GM04504 (cell line): ENCODE data around the gene TMEM255B.
"Not testable (repeated sequence)": the region's sequence is repeated elsewhere in the genome, so short reads cannot be mapped to it uniquely, and the experiment has no call there.

ENCODE experiments used
- DNase-seq: peaks from one replicate; pipeline ENCODE4 v3.0.0-alpha.2; 2012; ENCODE audit warnings: low read depth

TMEM255B gene

DNA sequence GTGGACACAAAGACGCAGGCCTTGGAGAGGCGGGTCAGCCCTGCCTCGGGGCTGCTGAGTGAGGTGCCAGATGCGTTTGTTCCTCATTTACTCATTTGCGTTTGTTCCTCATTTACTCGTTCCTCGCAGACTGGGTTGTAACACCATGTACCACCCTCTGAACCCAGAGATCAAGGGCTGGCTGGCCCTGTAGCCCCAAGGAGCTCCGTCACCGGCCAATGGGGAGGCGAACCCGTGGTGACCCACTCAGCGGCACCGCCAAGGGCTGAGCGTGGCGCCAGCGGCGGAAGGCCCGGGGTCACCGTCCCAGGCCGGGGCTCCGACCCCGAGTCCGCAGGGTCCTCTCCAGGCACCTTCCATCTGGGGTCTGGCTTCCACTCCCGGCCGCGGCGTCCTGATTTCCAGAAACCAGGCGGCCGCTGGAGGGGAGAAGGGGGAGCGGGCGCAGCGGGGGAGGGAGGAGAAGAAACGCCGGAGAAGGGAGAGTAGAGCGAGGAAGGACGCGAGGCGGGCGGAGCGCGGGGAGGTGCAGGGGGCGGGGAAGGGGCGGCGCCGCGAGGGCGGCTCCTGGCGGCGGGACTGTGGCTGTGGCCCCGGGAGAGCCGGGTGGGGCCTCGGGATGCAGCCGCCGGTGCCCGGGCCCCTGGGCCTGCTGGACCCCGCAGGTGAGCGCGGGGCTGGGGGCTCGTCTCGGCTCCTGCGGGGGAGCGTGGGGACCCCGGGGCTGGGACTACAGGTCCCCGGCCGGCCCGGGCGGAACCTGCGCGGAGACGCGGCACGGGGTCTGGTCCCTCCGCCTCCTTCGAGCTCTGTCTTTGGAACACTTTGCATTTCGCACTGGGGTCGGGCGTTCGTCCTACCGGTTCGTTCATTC lies at the start of gene TMEM255B:
TSS of gene TMEM255B (plus strand) at position 576 of the 874 bp plus-strand sequence. CDS start at position 620, 44 bp downstream.
- DNase-seq = peak; percentile 26

DNA sequence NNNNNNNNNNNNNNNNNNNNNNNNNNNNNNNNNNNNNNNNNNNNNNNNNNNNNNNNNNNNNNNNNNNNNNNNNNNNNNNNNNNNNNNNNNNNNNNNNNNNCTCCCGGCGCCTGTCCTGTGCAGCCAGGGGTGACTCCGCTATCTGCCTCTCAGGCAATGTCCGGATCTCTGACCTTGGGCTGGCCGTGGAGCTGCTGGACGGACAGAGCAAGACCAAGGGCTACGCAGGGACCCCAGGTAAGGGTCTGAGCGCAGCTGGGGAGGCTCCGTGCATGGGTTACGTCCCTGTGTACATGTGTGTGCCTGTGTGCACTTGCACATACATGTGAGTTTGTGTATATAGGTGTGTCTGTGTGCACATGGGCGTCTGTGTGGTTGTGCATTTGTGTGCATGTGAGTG lies 36.1 kb upstream of the TMEM255B start:
- DNase-seq = no peak

DNA sequence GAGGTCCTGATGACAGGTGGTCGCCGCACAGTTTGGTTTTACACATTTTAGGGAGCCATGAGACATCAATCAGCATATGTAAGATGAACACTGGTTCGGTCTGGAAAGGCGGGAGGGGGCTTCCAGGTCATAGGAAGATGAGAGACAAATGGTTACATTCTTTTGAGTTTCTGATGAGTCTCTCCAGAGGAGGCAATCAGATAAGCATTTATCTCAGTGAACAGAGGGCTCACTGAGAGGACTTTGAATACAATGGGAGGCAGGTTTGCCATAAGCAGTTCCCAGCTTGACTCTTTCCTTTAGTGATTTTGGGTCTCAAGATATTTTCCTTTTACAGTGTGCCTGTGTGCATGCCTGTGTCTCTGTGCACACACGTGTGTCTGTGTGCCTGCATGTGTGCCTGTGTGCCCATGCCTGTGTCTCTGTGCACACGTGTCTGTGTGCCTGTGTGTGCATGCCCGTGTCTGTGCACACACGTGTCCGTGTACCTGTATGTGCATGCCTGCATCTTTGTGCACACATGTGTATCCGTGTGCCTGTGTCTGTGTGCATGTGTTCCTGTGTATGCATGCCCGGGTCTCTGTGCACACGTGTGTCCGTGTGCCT lies 35.5 kb upstream of the TMEM255B start:
- no peak for DNase-seq

DNA sequence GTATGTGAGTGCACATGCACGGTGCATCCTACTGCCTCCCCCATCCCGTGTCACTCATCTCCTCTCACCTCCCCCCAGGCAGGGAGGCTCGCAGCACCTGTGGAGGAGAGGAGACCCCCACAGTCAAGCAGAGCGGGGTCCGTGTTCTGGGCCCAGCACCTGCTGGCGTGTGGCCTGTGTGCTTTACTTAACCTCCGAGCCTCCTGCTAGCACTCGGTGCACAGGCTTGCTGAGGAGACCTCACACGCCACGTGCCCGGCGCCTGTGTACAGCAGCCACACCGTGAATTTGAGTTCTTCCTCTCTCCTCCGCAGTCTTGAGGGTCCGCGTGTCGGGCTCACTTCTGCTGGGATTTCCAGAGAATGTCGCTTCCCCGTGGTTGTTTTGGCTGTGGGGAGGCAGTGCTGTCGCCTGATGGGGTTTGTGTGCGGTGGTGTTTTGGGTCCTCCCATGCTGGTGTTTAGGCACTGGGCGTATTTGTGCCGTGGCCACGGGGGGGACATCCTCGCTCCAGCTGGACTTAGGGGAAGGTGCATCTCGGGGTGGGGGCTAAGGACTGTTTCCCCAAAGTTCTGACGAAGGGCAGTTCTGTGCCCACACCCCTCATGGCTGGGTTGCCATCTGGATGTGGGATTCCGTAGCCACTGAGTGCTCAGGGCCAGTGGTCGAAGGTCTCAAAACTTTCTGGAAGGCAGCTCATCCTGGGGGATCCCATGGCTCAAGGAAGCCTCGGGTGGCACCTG lies 34.8 kb upstream of the TMEM255B start:
- no peak for DNase-seq

DNA sequence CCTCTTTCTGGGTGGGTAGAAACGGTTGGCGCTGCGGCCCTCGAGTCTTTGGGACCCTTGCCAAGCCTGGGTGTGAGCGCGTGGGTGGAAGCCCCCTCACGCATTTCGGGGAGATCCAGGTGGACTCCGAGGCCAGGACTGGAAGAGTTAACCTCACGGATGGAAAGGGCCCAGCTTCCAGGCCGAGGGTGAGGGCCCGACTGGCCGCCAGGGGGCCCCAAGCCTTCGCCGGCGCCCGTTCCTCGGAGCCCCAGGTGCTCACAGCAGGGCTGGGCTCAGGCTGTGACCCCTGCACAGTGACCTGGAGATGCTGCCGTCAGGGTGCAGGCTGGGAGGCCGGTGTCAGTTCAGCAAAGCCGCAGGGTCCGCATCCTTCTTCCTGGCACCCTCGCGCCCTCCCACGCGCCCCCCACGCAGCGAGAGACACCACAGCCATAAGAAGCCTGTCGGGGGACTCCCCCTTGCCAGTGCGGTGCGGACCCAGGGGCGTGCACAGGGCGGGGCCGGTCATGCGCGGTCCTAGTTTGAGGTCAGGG lies 34.2 kb upstream of the TMEM255B start:
- no peak for DNase-seq

DNA sequence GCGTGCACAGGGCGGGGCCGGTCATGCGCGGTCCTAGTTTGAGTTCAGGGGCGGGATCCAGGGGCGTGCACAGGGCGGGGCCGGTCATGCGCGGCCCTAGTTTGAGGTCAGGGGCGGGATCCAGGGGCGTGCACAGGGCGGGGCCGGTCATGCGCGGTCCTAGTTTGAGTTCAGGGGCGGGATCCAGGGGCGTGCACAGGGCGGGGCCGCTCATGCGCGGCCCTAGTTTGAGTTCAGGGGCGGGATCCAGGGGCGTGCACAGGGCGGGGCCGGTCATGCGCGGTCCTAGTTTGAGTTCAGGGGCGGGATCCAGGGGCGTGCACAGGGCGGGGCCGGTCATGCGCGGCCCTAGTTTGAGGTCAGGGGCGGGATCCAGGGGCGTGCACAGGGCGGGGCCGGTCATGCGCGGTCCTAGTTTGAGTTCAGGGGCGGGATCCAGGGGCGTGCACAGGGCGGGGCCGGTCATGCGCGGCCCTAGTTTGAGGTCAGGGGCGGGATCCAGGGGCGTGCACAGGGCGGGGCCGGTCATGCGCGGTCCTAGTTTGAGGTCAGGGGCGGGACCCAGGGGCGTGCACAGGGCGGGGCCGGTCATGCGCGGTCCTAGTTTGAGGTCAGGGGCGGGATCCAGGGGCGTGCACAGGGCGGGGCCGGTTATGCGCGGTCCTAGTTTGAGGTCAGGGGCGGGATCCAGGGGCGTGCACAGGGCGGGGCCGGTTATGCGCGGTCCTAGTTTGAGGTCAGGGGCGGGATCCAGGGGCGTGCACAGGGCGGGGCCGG lies 33.5 kb upstream of the TMEM255B start:
- not testable (repeated sequence) for DNase-seq

DNA sequence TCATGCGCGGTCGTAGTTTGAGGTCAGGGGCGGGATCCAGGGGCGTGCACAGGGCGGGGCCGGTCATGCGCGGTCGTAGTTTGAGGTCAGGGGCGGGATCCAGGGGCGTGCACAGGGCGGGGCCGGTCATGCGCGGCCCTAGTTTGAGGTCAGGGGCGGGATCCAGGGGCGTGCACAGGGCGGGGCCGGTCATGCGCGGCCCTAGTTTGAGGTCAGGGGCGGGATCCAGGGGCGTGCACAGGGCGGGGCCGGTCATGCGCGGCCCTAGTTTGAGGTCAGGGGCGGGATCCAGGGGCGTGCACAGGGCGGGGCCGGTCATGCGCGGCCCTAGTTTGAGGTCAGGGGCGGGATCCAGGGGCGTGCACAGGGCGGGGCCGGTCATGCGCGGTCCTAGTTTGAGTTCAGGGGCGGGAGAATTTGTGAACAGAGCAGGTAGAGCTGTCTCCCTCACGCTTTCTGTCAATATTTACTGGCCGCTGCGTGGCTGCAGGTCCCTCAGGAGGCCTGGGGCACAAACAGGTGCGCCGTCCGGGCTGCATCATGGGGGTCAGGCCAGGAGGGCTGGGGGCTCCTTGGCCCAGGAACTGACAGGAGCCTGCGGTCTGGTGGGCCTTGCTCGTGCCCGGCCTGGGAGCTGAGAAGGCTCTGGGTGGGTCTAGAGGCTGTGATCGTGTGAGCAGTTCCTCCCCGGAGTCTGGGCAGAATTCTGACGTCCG lies 32.8 kb upstream of the TMEM255B start:
- DNase-seq = not testable (repeated sequence)

DNA sequence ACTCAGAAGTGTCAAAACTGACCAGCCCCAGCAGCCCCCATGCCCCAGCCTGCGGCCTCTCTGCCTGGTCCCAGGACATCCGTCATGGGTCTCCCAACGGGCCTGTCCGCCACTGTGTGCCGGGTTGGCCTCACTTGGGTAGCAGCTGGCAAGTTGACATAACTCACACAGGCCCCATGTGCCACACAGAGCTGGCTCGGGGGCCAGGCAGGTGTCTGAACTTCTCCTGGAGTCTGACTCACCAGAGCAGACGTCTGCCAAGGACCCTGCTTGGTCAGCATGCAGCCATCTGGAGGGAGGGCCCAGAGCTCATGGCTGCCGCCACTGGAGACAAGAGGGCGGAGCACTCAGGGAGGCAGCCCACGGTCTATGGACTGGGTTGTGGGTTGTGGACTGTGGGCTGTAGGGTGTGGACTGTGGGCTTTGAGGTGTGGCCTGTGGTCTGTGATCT lies 32.0 kb upstream of the TMEM255B start:
- no peak for DNase-seq

DNA sequence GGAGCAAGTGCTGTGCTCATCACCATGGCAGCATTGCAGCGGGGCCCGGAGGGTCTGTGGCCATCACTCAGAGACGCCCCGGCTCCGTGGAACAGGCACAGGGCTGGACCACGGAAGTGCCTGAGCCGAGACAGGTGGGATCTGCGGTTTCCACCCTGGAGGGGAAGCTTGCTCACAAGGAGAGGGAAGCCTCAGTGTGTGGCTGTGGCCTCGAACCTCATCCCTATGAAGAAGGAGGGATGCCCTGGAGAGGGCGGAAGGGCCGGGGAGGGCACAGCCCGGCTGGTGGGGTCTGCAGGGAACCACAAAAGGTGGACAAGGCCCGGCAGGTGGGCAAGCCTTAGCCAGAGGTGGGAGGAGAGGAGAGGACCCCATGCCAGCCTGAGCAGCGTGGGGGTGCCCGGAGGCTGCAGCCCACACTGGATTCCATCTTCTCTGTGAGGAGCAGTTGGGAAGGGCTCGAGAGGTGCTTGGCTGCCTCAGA lies 30.4 kb upstream of the TMEM255B start:
- no peak for DNase-seq

DNA sequence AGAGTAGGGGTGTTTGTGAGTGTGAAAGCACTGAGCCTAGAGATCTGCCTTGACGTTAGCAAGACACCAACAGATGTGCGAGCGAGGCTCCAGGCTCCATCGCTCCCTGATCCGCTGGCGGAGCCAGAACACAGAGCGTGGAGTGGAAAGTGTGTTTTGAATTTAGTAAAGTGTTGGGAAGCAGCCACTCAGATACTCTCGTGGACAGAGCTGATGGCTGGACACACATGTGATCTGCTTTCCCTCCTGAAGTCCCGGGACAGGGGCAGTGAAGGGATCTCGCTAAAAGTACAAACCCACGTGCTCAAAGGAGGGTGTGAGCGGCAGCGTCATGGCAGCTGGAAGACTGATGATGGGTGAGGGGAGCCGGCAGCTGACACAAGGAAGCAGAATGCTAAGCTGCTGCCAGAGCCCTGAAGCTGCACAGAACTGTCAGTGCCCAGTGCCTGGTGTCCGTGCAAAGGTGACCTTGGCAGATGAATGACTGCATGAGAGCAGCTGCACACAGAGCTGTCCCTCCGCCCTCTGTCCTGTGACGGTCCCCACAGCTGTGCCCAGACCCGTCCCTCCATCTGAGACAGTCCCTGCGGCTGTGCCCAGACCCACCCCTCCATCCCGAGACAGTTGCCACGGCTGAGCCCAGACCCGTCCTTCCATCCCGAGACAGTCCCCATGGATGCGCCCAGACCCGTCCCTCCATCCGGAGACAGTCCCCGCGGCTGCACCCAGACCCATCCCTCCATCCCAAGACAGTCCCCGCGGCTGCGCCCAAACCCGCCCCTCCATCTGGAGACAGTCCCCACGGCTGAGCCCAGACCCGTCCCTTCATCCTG lies 29.6 kb upstream of the TMEM255B start:
- DNase-seq = no peak

DNA sequence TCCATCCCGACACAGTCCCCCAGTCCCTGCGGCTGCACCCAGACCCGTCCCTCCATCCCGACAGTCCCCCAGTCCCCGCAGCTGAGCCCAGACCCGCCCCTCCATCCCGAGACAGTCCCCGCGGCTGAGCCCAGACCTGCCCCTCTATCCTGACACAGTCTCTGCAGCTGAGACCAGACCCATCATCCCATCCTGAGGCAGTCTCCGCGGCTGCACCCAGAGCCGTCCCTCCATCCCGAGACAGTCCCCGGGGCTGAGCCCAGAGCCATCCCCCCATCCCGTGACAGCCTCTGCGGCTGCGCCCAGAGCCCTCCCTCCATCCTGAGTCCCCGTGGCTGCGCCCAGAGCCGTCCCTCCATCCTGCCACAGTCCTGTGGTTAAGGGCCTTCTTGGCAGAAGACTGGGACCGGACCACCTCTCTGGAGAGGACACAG lies 28.8 kb upstream of the TMEM255B start:
- DNase-seq = no peak

DNA sequence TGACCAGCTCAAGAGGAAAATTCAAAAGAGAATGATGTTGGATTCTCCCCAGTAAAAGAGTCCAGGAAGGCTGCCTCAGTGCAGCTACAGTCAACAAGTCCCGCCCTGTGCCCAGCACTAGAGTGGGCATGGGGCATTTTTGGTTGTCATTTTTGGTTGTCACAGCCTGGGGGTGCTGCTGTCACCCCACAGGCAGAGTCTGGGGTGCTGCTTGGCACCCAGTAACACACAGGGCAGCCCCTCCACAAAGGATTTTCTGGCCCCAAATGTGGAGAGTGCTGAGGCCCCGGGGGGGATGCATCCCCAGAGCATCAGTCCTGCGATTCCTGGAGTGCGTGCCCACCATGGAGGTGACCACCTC lies 28.2 kb upstream of the TMEM255B start:
- no peak for DNase-seq

DNA sequence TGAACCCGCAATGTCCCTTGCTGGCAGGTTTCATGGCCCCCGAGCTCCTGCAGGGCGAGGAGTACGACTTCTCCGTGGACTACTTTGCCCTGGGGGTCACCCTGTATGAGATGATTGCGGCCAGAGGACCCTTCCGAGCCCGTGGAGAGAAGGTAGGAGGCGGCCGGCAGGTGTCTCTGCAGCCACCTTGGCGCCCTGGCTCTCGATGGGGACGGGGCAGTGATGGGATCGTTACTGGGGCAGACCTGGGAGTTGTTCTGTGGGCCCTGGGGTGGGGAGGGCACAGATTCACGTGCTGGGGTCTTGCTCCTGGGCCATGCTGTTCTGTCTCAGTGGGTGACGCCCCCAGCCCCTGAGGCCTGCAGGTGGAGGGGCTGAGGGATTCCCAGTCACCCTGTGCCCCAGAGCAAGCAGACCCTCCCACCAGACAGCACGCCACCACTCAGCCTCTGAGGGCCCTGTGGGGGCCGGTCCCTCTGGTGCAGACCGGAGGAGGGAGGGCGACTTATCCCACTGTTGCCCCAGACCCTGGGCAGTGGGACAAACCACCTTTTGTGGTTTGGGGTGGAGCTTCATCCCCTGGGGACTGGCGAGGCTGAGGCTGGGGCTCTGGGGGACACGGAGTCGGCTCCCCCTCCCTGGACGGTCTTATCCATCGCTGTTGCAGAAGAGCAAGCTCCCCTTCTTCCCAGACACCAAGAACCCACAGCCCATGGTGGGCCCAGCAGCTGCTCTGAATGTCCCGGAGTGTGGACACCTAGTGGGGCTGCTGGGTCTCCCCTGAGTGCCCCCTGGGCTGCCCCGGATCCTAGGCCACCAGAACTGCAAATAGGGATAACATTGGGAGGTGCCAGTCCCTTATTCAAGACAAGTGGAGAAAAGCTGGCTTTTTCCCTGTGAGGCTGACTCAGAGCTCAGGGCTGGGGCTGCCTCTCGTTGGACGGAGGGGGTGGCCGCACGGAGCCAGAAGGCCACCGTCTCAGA lies 27.5 kb upstream of the TMEM255B start:
- DNase-seq = no peak

DNA sequence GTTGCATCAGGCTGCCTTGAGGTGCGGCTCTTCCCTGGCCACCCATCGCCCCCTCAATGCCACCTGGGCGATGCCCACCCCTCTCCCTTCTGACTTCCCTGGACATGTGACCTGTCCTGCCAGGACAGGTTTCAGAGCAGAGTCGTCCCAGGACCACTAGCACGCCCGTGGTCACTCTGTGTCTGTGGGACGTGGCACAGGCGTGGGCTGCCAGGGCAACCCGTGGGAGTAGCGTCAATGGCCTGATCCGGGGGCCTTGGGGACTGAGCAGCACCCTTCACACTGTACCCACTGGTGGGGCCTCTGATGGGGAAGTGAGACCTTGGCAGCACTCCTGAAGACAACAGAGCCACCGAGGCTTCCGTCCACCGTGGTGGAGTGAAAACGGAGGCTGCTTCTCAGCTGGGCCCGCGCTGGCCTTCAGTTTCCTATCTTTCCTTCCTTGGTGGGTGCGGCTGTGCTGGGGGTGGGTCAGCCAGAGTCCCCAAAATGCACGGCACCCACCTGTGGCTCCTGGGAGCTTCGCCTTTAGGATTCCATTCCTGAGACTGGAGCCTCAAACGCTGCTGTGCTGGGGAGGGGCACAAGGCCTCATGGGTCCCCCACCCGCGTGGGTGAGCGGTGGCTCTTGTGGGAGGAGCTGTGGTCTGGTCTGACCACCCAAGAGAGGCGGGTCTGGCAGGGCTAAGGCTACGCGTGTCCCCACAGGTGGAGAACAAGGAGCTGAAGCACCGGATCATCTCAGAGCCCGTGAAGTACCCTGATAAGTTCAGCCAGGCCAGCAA lies 26.7 kb upstream of the TMEM255B start:
- no peak for DNase-seq

DNA sequence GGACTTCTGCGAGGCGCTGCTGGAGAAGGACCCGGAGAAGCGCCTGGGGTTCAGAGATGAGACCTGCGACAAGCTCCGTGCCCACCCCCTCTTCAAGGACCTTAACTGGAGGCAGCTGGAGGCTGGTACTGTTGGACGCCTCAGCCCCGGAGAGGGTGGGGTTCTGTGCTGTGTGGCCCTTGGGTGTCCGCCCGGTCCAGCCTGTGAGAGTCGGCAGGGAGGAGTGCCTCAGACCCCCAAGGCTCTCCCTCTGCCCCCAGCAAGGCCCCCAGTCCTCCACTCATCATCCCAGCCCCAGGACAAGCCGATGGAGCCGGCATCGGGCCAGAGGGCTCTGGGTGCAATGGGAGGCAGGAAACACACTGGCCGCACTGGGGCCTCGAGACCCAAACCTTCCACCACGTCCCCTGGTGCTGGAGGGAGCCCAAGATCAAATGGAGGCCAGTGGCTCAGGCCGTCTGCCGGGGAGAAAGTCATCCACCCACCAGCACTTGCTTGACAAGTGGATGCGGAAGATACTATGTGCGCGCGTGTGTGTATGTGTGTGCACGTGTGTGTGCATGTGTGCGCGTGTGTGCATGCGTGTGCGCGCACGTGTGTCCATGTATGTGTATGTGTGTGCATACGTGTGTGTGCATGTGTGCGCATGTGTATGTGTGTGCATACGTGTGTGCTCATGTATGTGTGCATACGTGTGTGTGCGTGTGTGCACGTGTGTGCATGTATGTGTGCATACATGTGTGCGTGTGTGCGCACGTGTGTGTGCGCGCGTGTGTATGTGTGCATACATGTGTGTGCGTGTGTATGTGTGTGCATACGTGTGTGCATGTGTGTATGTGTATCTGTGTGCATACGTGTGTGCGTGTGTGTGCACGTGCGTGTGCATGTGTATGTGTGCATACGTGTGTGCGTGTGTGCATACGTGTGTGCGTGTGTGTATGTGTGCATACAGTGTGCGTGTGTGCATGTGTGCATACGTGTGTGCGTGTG lies 25.8 kb upstream of the TMEM255B start:
- no peak for DNase-seq

DNA sequence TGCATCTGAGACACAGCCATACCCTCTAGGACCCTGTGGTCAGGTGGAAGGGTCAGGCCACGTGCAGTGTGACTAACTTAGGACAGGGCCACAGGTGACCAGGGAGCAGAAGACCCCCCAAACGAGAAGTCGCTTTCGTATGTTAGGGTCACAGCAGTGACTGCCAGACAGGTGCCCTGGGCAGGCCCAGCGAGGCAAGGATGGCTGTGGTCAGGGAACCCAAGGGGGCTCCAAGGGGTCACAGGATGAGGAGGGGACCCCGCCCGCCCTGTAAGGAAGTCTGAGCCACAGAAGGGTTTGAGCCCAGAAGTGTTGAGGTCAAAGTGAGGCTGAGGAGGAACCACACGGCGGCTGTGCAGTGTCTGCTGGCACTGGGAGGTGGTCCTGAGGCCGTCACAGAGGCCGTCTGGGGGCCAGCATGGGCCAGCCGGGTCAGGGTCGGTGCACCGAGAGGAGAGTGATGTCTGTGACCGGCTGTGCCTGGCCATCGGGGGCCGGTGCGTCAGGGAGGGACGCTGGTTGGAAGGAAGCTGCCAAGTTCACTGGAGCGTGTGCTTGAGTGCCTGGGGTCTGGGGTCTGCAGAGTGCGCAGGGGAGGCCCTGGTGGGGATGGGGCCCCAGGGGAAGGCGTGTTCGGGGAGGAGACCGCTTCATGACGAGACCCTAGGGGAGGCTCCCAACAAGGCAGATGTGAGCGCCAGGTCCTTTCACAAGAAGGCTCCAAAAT lies 24.8 kb upstream of the TMEM255B start:
- no peak for DNase-seq
